Cerebellar nuclear complex (tissue), 1 donor: ENCODE measurements around the gene CIAO2B.
"Not testable (repeated sequence)": the region's sequence is repeated elsewhere in the genome, so short reads cannot be mapped to it uniquely, and the experiment has no call there.

Source experiments
- DNase-seq, 2 experiments: peaks; one replicate each; lab custom pipeline; 2025; lab: John Stamatoyannopoulos, UW

CIAO2B gene

DNA sequence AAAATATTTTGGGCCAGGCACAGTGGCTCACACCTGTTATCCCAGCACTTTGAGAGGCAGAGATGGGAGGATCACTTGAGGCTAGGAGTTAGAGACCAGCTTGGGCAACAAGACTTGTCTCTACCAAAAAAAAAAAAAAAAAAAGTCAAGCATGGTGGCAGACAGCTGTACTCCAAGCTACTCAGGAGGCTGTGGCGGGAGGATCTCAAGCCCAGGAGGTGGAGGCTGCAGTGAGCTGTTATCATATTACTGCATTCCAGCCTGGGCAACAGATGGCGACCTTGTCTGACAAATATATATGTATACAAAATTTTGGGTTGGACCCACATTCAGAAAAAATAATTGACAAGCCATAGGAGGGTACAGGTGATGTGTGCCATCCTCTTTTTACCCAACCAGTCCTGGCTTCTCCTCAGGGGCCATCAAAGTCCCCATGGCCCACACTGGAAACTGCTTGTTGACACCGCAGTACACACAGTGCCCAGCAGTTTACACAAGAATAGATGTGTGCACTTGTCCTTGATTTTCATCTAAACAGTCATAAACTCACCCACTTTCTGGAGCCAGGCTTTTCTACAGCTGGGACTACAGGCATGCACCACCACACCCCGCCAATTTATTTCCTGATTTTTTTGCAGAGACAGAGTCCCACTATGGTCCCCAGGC lies 2.8 kb upstream of the CIAO2B start:
- DNase-seq: no peak

DNA sequence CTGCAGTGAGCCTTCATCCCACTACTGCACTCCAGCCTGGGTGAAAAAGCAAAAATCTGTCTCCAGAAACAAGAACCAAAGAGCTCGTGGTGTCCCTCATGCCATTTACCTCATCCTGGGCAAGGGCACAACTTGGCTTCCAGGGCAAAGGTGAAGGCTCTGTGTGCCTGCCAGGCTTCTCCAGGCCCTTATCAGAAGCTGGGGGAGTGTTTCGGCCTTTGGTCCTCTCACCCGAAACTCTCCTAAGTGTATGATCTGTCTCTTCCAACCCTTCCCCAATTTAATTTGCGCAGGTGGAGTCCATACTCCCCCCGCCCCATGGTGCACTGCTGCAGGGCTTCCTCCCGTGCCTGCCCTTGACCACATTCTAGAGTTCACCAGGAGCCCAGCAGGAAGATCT lies 2.3 kb upstream of the CIAO2B start:
- DNase-seq: no peak

DNA sequence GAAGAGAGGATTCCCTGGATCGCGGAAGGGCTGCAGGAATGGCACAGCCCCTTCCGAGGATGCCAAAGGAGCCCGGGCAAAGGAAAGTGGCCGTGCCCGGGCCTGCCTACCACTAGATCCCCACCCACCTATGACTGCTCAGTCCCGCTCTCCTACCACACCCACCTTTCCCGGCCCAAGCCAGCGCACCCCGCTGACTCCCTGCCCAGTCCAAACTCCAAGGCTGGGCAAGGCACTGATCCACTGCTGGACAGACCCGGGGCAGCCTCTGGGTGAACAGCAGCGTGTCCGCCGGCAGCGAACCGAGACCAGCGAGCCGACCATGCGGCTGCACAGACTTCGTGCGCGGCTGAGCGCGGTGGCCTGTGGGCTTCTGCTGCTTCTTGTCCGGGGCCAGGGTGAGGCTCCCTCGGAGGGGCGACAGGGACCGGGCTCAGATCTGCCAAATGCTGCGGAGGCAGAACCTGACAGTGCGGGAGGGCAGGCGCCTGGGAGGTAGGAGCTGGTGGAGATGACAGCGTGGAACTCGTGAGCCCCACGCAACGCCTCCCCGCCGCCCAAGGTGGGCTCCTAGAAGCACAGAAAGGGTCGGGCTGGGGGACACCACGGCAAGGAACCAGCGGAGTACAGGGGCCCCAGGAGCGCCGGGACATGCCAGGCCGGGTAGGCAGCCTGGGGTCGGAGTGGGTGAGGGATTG lies 1.3 kb upstream of the CIAO2B start, which contains the start of gene CES2:
Gene CES2, plus strand, starts transcription at position 203 of the 698 bp plus-strand sequence. Its CDS starts 120 bp downstream, at position 323.
- DNase-seq: no peak

DNA sequence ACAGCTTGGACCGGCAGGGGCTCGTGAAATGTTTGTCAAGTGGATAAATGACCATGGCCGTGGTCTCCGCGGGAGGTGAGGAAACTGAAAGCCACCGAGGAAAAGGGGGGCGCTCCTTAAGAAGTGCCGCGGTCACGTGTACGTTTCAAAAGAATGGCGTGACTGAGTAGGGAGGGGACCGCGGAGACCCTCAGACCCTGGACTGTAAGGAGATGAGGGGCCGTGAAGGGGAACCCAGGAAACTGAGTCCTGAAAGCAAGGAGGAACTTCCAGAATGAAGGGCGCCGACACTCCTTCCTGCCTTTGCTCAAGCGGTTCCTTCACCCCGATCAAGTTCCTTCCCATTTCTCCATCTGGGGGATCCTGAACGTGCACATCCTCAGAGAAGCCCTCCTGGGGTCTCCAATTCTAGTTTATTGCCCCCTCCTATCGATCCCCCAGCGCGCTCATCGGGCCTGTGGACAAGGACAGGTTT lies 674 bp upstream of the CIAO2B start:
- DNase-seq: not testable (repeated sequence)

DNA sequence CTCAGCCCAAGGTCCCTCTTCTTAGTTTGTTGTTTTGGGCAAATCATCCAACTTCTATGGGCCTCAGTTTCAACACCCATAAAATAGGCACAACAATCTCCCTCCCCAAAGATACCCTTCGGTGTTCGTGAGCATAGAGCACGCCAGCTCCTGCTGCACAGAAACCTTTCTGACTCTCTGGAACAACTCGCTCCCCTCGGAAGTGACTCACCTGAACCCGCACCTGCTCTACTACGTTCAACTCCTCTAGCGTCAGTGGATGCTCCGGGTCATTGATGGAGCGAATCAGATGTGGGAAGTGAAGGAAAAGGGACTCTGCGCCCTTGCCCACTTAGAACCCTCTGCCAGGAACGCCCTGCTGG lies 445 bp downstream of the CIAO2B start:
- DNase-seq: no peak

DNA sequence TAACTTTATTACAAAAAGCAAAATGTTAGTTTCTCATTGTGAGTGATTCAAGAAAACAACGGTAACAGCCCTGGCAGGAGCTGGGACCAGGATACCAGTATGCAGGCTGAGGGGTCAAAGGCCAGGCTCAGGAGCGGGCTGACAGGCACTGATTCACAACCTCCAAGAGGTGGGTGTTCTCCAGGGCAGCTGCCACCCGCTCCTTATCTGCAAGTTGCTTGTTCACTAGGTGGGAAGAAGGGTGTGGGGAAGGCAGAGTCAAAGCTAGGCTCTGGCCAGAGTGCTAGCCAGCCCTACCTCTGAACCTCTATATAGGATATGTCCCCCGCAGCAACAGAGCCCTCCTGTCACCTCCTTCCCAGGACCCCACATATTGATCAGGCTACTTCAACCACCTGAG lies 2.1 kb downstream of the CIAO2B start:
- no peak for DNase-seq

DNA sequence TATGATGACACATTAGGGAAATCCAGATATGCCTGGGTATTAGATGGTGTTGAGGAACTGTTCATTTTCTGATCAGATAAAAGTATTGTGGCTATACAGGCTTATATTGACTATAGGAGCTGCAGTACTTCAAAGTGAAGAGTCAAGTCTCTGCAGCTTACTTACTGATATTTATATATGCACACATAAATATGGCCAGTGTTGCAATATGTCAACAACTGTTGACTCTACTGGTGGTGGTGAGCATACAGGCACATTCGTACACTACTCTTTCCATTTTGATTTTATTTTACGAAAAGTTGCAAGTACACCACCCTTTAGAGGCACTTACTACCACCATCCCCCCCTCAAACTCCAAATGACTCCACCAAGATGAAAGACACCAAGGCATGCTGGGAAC lies 2.5 kb downstream of the CIAO2B start:
- no peak for DNase-seq

DNA sequence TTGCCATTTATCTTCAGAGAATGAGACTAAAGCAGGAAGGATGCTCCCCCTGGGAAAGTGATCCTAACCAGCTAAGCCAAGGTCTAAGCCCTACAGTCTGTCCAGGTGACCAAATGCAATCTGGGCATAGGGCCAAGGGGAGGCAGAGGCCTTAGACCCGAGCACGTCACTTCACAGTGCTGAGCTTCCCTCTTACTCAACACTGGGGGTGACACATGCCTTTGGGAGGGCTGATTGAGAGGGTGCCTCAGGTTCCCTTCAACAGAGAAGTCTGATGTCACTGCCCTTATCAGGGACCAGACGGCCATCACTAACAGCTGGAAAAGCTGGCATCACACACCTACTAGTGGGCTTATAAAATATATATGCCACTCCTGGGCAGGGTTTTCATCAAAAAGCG lies 4.0 kb downstream of the CIAO2B start:
- DNase-seq: no peak

DNA sequence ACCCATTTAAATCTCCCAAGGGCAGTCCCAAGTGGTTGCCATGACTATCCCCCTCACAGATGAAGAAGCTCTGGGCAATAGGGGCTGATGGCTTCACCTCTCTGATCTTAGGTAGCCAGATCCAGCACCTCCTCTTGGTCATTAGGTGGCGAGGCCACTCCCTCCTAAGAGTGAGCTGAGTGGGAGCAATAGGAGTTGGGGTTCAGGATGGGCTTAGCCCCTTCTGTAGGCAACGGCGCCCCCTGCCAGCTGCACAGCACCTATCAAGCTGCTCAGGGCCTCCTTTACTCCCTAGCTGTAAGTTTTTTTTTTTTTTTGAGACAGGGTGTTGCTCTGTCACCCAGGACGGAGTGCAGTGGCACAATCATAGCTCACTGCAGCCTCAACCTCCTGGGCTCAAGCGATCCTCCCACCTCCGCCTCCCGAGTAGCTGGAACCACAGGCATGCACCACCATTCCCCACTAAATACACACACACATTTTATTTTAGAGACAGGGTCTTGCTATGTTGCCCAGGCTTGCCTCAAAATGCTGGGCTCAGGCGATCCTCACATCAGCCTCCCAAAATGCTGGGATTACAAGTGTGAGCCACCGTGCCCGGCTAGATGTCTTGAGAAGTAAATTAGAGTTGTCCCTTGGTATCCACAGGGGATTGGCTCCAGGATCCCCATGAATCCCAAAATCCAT lies 5.4 kb downstream of the CIAO2B start:
- DNase-seq: no peak

DNA sequence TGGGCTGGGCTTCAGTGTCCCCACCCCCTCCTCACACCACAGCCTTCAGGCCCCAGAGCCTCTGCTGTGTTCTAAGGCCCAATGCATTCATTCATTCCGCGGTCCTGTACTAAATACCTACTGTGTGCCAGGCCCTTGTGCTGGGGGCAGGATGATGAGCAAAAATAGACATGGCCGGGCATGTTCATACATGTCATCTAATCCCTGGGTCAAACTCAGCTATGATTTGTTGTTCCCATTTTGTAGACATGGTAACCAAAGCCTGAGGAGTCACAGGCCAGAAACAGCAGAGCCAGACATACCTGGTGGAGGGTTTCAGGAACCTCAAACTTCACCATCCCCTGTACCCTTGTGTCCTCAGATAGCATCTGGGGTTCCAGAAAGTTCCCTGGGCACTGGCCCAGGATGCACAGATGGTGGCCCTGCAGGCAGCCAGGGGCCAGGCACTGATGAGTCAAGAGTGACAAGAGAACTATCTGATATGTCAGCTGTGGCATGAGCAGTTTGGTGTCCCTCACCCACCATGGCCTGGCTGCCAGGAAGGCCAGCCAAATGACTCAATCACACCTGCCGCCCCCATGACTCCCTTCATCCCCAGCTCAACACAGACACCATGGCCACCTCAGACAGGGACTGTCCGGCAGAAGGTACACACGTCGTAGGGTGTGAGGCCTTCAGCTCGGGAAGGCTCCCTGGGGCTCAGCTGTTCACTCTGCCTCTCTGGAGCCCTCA lies 6.1 kb downstream of the CIAO2B start:
- DNase-seq: no peak

DNA sequence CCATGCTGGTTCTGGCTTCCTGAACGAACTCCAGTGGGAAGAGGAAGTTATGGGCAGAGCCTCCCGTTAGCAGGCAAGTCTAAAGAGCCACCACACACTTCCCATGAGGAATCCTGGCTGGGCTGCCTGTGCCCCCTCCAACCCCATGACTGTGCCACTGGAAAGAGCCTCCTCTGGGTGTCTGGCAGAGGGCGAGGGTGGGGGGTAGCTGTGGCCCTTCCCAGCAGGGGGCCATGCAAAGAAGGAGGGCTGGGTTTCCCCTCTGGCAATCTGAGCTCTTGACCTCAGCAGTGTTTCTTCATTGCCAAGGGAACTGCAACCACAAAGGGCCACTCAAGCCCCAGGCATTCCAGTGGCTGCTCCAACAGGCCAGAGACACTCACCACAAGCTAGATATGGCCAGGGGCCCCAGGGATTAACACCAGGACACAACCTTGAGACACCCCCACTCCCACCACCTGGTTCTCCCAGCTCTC lies 7.2 kb downstream of the CIAO2B start:
- no peak for DNase-seq

DNA sequence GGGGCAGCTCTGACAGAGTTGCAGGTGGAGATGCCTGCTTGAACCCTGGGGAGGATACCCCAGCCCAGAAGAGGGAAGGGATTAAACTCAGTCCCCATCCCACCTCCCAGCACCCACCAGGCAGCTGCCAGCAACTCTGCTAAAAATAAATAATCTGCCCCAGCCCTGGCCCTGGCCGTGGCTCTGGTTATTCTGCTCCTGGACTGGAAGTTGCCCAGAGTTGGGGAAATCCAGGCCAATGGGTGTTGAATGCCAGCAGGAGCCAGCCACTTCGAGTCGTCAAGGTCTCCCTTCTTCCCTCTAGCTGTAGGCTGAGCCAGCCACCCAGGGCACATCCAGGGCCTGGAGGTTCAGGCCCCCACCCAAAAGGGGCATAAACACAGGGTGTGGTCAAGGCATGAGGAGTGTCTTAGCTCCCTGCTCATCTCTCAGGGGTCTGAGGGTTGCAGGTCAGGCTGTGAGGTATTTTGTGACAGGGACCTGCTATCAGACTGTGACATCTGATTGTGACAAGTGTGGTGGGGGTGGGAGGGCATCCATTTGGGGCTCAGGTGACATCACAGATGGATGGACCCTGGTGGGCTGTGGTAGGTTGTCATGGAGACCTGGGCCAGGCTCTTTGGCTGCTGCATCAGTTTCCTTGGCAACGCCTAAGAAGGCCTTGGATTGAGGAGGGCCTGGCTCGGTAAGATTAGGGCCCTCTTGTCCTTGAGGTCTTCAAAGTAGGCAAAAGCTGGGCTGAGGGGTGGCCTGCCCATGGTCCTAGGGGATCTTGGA lies 7.8 kb downstream of the CIAO2B start:
- no peak for DNase-seq

DNA sequence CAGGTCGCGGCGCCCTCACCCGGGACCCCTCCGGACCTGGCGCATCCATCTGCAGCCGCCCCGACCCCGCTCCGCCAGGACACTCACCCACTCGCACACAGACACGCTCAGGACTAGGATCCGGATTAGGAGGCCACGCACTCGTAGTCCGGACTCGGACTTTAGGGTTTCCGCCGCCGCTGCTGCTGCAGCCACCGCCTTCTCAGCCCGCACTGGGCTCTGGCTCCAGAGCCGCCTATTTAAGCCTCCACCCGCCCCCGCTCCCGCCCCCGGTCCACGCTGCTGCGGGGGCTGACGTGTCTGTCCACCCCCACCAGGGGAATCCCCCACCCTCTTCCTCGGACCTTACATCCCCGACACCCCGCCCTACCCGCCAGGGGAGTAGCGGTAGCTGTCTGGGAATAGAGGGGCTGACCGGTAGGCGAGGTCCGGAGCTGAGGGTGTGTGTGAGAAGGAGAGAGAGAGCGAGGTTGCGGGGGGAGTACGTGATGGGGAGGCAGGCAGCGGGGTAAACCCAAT lies 8.8 kb downstream of the CIAO2B start, which contains the start of gene RRAD:
Gene RRAD, minus strand, starts transcription at position 214 of the 519 bp plus-strand sequence. CDS start 356 bp downstream, outside the sequence.
- DNase-seq: no peak

DNA sequence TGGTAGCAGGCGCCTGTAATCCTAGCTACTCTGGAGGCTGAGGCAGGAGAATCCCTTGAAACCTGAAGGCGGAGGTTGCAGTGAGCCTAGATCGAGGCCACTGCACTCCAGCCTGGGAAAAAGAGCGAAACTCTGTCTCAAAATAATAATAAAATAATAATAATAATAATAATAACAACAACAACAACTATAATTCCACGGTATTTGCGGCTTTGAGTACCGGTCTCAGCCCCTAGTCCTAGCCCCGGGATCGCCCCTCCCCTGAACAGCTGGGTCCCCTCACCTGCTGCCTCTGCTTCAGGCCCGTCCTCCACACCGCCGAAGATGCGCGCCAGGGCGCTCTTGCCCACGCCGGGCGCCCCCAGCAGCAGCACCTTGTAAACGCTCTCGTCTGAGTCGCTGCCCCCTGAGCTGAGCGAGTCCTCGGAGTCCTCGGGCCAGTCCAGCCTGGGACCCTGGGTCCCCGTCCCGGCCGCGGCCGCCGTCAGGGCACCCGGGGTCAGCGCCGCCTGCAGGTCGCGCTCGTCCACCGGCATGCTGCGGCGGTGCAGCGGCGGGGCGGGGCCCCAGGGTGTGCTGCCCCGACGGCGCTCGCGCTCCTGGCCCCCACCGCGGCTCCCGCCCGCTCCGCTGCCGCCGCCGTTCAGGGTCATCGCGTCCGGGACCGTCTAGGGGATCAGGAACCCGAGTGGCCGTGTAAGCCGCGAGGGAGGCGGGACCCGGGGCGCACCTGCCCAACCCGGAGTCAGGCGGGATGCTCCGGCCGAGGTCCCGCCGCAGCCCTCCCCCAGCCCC lies 9.5 kb downstream of the CIAO2B start:
- DNase-seq: no peak

DNA sequence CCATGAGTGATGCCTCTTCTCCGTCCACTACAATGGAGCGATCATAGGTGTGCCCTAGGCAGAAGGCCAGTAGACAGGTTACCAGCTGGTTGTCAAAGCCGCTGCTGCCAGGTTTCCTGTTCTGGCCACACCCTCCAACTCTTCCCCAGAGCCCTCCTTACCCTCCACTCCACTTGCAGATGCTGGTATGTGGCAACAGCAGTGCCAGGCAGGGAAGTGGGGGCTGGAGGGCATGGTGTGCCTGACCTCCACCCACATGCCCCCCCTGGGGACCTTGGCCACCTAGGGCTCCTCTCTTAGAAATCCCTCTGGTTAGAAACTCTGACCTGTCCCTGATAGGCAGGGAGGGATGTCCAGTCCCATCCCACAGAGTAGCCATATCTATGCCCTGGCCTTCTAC lies 10.3 kb downstream of the CIAO2B start:
- no peak for DNase-seq

DNA sequence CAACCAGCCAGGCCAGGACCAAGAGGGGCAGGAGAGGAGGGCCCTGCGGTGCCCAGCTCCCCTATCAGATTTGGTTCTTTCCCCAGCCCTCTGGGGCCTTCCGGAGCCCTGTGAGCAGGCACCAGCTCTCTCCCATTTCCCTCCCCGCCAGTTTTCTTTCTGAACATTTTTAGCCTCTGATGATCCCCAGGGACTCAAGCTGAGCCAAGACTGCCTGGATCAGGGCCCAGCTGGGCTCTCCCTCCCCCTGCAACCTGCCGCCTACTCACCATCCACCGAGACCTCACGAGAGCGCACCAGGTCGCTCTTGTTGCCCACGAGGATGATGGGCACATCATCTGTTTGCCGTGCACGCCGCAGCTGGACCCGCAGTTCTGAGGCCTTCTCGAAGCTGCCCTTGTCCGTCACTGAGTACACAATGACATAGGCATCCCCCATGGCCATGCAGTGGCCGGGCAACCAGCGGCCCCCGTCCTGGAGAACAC lies 10.9 kb downstream of the CIAO2B start:
- DNase-seq: peak in 1 of 2 experiments; percentile 20

DNA sequence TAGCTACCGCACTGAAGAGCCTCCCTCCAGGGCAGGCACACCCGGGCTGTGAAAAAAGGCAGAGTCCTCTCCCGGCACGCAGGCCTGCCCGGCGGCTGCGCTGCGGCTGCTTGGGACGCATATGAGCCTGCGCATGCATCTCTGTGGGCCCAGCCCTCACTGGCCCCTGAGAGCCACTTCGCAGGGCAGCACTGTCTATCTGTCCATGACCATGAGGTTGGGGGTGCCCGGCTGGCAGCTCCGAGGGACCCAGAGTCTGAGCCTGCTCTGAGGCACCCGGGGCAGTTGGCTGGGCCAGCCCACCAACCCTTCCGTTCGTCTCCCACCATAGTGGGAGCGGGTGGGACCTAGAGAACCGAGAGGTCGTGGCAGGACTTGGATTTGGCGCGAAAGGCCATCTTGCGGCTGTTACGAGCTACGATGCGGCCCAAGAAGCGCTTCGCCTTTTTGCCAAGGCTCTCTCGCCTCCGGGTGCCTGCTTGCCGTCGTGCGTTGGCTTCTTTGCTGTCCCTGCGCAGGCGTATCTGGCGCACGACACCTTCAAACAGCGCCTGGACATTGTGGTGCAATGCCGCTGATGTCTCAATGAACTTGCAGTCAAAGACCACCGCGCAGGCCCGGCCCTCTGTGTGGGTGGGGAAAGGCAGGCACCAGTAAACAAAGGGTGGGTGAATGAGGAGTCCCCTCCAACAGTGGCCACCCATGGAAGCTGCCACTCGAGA lies 12.3 kb downstream of the CIAO2B start:
- no peak for DNase-seq

DNA sequence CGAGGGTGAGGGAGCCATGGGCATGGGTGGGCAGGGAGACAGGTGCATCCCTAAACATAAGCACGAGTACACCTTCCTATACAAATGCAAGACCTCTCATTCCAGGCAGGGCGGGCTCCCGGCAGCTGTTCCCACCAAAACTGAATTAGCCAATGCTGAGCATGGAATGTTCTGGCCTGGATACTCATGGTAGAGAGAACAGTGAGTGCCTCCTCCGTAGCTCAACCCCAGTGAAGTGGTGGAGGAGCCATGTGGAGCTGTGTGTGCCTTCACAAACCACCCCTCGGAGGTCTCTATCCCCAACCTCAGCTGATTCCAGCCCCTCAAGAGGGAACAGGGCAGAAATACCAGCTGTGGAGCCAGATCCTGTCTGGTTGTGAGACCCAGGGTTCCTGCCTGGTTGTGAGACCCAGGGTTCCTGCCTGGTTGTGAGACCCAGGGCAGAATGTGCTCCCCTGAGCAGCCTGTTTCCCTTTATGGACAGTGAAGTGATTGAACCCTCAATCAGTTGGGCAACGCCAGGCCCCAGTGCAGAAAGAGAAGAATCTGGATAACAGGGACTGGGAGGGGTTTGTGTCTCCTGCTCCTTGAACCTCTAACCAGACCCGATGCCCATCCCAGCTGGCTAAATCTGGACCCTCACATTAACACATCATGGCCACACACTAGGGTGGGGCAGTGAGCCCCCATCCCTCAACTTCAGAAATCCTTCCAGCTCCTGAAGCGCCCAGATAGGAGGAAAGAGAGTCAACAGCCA lies 13.1 kb downstream of the CIAO2B start:
- DNase-seq: no peak

DNA sequence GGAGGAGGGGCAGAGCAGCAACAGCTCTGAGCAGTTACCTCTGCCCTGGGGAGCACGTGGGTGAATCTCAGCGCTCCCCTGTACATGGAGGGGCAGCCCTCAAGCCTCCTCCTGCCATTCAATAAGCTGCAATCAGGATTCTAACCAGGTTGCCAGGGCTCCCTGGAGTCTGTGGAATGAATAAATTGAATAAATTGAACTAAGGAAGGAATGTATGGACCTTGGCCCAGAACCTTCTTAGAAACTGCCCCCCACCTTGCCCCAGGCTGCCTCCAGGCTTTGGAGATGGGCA lies 14.0 kb downstream of the CIAO2B start:
- no peak for DNase-seq
